T-helper 1 cell treated with Interleukin-12 subunit alpha and Interleukin-12 subunit beta and Interleukin-4 antibody, amounts not matched to agents 30 ng/mL and 1 ng/mL, for 36 hours (primary cell): Measurements from ENCODE around the gene ANXA6. TPM values are rescaled to one million over a fixed set of nuclear protein-coding genes. Genes with fewer than 3 reads are reported as not detected.

ENCODE experiments used
- intact Hi-C: fragments of 100-400 bp; cut with micrococcal nuclease; formaldehyde crosslinking; loops from one replicate; pipeline ENCODE4 v1.15.1; 2024
- total RNA-seq: library from RNA; stranded (reverse); gene quantifications from 2 replicates; pipeline ENCODE4 v1.2.3, GENCODE V29; 2022

The ANXA6 gene
- total RNA-seq, 1 donor from 2014 or later: 470 TPM

DNA sequence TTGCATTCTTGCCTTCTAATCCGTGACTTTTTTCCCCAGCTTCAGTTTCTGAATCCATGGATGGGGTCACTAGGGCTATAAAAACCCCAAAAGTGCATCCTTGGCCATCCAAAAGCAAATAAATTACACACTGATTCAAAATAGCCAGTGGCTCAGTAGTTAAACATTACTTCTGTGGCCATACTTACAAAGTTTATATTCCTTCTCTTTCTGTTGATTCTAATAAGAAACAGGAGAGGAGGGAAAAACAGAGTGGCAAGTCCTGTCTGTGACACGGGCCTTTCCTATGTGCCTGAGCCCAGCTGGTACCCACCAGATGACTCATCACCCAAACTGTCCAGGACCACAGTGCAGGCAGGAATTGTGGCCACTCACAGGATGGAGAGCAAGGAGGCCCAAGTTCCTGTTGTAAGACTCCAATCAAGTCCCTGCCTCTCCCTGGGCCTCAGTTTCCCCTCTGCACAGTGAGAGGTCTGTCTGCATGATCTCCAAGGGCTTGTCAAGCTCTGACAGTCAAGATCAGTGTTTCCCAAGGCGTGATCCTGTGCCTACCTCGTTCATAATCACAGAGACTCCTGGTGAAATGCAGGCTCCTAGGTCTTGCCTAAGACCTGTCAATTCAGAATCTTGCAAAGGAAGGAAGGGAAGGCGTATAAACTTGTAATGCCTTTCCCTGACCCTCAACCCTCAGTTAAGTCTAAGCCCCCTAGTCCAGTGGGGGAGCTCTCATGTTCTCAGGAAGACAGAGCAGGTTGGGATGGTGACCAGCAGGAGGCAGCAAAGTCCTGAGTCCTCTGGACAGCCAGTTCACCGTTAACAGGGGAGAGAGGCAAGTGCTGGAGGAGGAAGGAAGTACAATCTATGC lies 106.3 kb downstream of the ANXA6 start:
- intact Hi-C loops: loop anchor here (1.0 kb wide), 3 partner anchors 30 to 114 kb away; partner anchors contain the start of gene TNIP1

Other genes starting within 250 kb of the ANXA6 start
- not detected in 2 replicates for gene GPX3, start 137.2 kb downstream of the ANXA6 start, total RNA-seq
- gene TNIP1, start 76.7 kb downstream of the ANXA6 start, total RNA-seq: 278 and 285 TPM in 2 replicates
- gene CCDC69, start 66.3 kb upstream of the ANXA6 start, total RNA-seq: 53.6 and 57.9 TPM in 2 replicates
- 33.1 and 36.0 TPM in 2 replicates for gene GM2A, start 95.4 kb upstream of the ANXA6 start, total RNA-seq
- not detected in 2 replicates for gene SLC36A3, start 146.0 kb upstream of the ANXA6 start, total RNA-seq
- not detected in 2 replicates for gene SLC36A2, start 189.8 kb upstream of the ANXA6 start, total RNA-seq